SIG-M5 treated with dmso at 0.1 percent for 504 hours (cell line): ENCODE measurements around the gene DTX3.
"Not testable (repeated sequence)": the region's sequence is repeated elsewhere in the genome, so short reads cannot be mapped to it uniquely, and the experiment has no call there.

ENCODE experiments used
- DNase-seq: peaks from one replicate; lab custom pipeline; 2025; ENCODE audit not compliant: unreplicated experiment; lab: John Stamatoyannopoulos, UW

Gene DTX3

GRCh38 chr12:57631566-57632072, 27.0 kb downstream of the DTX3 start:
- no peak for DNase-seq

DNA sequence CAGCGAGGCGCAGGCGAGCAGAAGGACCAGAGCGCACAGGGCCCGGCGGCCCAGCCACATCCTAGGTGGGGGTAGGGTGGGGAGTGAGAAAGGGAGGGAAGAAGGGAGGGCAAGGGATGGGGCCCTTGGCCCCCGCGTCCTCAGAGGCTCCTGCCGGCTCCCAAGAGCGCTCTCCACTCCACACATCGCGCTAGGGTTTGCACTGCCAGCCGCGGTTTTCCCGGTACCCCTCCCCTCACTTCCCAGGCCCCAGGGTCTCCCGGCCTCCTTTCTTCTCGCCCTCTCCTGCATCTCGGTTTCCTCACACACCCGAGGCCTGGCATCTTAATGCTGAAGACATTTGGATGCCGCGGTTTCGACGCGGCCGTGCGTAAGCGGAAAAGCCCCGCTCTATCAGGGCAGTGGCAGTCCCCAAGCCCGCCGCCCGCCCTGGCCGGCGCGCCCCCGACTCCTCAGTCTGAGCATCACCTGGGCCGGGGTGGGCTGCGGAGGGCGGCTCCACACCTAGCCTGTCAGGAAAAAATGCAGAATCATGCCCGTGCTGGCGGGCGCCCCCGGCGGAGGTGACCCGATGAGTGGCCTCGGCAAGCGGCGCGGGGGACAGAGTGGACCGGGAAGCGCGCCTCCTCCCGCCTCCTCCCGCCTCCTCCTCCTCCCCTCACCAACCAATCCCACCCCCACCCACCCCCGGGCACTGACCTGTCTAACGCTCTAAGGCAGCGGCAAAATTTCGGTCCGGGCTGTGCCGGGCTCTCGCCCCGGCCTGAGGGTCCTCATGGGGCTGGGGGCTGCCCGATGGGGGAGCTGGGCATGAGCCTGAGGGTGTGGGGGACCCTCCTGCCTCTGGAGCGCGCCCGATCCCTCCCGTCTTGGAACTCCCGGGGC, 27.7 kb downstream of the DTX3 start:
- DNase-seq = no peak

GRCh38 chr12:57632958-57633840, 28.6 kb downstream of the DTX3 start, which contains the start of gene B4GALNT1:
TSS of gene B4GALNT1 (minus strand) at chr12:57633201. CDS start at chr12:57632132, 1,069 bp downstream.
- DNase-seq = peak; percentile 56

- DNase-seq = not testable (repeated sequence)
These were observed 32.1 kb downstream of the DTX3 start for GRCh38 chr12:57636731-57637130.

DNA sequence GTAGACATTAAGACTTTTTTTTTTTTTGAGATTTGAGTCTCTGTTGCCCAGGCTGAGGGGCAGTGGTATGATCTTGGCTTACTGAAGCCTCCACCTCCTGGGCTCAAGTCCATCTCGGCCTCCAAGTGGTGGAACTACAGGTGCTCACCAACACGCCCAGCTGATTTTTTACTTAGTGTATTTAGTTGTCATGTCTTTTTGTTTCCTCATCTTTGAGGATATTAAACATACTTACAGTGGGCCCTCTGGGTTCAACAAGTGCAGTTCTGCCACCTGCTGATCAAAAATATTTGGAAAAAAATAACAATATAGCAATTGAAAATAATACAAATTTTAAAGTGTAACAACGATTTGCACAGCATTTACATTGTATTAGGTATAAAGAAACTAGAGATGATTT, 32.7 kb downstream of the DTX3 start:
- DNase-seq = no peak

GRCh38 chr12:57638096-57638495, 33.5 kb downstream of the DTX3 start:
- no peak for DNase-seq

- no peak for DNase-seq
These were observed 35.8 kb downstream of the DTX3 start for GRCh38 chr12:57640175-57641042.

- no peak for DNase-seq
These were observed 37.2 kb downstream of the DTX3 start for GRCh38 chr12:57641699-57642442.

DNA sequence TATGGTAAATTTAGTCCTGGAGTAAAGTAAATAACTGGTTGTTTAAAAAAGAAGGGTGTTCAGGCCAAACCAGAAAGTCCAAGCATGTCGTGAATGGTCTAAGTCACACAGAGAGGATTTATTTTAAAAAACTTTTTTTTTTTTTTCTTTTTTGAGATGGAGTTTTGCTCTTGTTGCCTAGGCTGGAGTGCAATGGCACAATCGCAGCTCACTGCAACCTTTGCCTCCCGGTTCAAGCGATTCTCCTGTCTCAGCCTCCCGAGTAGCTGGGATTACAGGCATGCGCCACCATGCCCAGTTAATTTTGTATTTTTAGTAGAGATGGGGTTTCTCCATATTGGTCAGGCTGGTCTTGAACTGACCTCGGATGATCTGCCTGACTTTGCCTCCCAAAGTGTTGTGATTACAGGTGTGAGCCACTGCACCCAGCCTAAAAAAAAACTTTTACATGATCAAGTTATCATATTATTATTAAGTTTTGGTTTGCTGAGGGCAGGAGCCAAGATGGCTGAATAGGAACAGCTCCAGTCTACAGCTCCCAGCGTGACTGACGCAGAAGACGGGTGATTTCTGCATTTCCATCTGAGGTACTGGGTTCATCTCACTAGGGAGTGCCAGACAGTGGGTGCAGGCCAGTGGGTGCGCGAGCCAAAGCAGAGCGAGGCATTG, 41.5 kb downstream of the DTX3 start:
- DNase-seq = not testable (repeated sequence)

DNA sequence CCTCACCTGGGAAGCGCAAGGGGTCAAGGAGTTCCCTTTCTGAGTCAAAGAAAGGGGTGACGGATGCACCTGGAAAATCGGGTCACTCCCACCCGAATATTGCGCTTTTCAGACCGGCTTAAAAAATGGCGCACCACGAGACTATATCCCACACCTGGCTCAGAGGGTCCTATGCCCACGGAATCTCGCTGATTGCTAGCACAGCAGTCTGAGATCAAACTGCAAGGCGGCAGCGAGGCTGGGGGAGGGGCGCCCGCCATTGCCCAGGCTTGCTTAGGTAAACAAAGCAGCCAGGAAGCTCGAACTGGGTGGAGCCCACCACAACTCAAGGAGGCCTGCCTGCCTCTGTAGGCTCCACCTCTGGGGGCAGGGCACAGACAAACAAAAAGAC, 42.0 kb downstream of the DTX3 start:
- DNase-seq = not testable (repeated sequence)

GRCh38 chr12:57654042-57654441, 49.4 kb downstream of the DTX3 start:
- no peak for DNase-seq

GRCh38 chr12:57655541-57656240, 51.1 kb downstream of the DTX3 start:
- DNase-seq = no peak

DNA sequence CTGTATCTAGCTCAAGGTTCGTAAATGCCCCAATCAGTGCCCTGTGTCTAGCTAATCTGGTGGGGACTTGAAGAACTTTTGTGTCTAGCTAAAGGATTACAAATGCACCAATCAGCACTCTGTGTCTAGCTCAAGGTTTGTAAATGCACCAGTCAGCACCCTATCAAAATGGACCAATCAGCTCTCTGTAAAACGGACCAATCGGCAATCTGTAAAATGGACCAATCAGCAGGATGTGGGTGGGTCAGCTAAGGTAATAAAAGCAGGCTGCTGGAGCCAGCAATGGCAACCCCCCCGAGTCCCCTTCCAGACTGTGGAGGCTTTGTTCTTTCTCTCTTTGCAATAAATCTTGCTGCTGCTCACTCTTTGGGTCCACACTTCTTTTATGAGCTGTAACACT, 51.8 kb downstream of the DTX3 start:
- not testable (repeated sequence) for DNase-seq

DNA sequence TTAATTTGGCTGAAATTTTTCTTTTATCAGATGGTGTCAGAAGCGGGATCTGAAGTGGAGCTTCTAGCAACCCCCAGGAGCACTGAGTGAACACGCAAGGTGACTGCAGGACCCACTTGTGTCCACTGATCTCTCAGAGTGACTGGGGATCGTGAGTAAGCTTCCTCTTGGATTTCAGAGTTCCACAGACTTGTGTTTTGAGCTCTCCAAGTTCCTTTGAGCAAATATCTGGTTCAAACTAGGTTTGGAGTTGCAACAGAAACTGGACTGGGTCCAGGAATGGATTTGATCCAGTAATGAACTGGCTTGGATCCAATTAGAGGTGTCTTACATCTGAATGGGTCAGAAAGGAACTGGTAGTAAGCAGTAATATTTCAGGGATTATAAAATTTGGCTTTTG, 53.1 kb downstream of the DTX3 start:
- DNase-seq = no peak

GRCh38 chr12:57658890-57659289, 54.3 kb downstream of the DTX3 start:
- no peak for DNase-seq
